ENCODE results near the gene OAS2.

OAS2 gene, protein sequence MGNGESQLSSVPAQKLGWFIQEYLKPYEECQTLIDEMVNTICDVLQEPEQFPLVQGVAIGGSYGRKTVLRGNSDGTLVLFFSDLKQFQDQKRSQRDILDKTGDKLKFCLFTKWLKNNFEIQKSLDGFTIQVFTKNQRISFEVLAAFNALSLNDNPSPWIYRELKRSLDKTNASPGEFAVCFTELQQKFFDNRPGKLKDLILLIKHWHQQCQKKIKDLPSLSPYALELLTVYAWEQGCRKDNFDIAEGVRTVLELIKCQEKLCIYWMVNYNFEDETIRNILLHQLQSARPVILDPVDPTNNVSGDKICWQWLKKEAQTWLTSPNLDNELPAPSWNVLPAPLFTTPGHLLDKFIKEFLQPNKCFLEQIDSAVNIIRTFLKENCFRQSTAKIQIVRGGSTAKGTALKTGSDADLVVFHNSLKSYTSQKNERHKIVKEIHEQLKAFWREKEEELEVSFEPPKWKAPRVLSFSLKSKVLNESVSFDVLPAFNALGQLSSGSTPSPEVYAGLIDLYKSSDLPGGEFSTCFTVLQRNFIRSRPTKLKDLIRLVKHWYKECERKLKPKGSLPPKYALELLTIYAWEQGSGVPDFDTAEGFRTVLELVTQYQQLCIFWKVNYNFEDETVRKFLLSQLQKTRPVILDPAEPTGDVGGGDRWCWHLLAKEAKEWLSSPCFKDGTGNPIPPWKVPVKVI

DNA sequence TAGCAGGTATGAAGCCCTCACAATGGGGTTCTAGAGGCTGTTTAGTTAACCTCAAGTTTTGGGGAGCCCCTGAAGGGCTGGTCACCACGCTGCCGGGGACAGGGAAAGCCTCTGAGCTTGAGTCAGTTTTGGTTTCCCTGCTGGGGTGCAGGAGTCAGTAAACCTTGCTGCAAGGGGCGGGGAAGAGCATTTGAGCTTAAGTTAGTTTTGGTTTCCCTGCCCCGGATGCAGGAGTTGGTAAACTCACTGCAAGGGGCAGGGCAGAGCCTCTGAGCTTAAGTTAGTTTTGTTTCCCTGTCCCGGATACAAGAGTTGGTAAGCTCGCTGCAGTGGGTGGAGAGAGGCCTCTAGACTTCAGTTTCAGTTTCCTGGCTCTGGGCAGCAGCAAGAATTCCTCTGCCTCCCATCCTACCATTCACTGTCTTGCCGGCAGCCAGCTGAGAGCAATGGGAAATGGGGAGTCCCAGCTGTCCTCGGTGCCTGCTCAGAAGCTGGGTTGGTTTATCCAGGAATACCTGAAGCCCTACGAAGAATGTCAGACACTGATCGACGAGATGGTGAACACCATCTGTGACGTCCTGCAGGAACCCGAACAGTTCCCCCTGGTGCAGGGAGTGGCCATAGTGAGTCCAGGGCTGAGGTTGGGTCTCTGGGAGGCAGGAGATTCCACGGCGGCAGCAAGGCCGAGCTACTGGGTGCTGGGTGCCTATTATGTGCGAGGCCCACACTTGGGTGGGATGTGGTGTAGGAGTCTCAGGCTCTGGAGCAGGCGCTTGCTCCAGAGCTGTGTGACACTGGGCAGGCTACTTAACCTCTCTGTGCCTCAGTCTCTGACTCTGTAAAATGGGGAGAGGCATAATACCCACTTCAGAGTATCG, at the start of gene OAS2:
TSS of gene OAS2 (plus strand) at position 357 of the 878 bp plus-strand sequence. CDS start at position 447, 90 bp downstream.
- peak; percentile 78 for DNase-seq (ENCODE audit: extremely low spot score, insufficient read length, low read depth)
- peak; percentile 98 for FAIRE-seq

DNA sequence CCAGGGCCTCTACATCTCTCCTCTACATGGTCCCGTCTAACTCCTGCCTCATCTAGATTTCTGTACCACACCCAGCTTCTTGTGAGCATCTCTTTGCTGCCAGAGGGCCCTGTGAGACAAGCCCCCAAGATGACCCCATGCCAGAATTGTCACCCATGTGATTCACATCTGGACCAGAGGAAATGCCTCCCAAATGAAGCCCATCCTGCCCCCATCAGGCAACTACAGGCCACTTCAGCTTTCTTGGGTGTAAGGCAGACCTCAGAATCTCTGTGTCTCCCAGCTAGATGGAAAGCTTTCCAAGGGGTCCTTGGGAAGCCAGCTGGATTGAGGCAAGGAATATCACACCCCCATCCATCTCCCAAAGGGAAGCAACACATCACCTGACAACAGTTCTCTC, 49.3 kb upstream of the OAS2 start:
- DNase-seq (ENCODE audit: extremely low spot score, insufficient read length, low read depth) (no peak), FAIRE-seq (no peak)

- FAIRE-seq (no peak), DNase-seq (ENCODE audit: extremely low spot score, insufficient read length, low read depth) (no peak)
Observed at GRCh38 chr12:112929715-112930114, 48.6 kb upstream of the OAS2 start.

DNA sequence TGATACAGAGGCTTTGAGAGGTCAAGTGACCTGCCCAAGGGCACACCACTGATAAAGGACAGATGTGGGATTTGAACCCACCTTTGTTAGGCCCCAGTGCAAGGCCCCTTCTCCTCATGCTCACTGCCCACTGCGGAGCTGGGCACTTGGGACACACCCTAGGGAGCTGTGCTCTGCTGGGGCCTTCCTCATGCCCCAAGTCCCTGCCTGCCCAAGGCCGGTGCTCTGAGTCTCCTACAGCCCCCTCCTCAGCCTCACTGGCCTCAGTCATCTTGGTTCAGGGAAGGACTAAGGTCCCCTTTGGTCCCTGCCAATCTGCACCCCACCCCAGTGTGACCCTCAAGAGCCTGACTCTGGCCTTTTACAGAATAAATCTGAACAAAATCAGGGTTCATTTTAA, 48.0 kb upstream of the OAS2 start:
- FAIRE-seq = no peak

DNA sequence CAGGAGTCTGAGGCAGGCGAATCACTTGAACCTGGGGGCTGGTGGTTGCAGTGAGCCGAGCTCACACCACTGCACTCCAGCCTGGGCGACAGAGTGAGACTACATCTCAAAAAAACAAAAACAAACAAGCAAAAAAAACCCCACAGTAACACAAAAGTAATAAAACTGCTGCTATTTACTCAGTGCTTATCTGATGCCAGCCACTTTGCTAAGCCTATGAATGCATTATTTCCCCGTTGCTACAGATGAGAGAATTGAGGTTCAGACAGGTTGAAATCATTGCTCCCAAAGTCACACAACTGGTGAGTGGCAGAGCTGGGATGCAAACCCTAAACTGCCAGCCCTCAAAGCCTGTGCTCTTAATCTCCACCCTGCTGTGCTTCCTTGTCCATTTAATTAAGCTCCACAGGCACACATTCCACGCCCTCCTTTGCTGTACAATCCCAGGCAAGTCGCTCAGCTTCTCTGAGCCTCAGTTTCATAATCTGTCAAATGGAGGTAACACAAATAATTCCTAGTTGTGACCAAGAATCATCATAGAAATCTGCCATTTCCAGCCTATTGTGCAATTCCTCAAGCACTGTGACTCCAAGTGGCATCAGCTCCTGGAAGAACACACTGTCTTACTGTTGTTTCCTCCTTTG, 45.7 kb upstream of the OAS2 start:
- no peak for DNase-seq (ENCODE audit: extremely low spot score, insufficient read length, low read depth)
- no peak for FAIRE-seq

More for the DNA sequence above, 48.0 kb upstream of the OAS2 start:
- DNase-seq (ENCODE audit: extremely low spot score, insufficient read length, low read depth) = no peak

DNA sequence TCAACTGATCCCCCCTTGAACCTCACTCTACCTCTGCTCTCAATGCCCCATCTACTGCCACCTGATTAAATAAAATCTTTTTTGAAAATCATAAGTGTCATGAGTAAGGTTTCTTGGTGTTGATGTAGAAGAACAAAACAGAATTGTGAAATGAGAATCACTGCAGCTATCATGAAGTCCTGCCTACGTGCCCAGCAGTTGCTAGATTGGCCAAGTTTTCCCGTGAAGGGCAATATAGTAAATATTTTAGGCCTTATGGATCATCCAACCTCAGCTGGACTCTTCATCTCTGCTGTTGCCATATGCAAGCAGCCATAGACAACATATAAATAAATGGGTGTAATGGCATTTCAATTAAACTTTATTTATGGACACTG, 45.2 kb upstream of the OAS2 start:
- FAIRE-seq (no peak), DNase-seq (ENCODE audit: extremely low spot score, insufficient read length, low read depth) (no peak)

- no peak for DNase-seq (ENCODE audit: extremely low spot score, insufficient read length, low read depth)
- no peak for FAIRE-seq
Observed at GRCh38 chr12:112936264-112936663, 42.1 kb upstream of the OAS2 start.

- FAIRE-seq = no peak
- DNase-seq (ENCODE audit: extremely low spot score, insufficient read length, low read depth) = no peak
Observed at GRCh38 chr12:112936927-112937326, 41.4 kb upstream of the OAS2 start.

GRCh38 chr12:112937741-112938719, 40.3 kb upstream of the OAS2 start, which contains the start of gene OAS3:
OAS3 (plus strand) TSS chr12:112938474; CDS start chr12:112938531, 57 bp downstream.
- no peak for DNase-seq (ENCODE audit: extremely low spot score, insufficient read length, low read depth)
- FAIRE-seq = peak; percentile 86

- FAIRE-seq (no peak), DNase-seq (ENCODE audit: extremely low spot score, insufficient read length, low read depth) (no peak)
Observed at GRCh38 chr12:112938751-112939150, 39.6 kb upstream of the OAS2 start.

DNA sequence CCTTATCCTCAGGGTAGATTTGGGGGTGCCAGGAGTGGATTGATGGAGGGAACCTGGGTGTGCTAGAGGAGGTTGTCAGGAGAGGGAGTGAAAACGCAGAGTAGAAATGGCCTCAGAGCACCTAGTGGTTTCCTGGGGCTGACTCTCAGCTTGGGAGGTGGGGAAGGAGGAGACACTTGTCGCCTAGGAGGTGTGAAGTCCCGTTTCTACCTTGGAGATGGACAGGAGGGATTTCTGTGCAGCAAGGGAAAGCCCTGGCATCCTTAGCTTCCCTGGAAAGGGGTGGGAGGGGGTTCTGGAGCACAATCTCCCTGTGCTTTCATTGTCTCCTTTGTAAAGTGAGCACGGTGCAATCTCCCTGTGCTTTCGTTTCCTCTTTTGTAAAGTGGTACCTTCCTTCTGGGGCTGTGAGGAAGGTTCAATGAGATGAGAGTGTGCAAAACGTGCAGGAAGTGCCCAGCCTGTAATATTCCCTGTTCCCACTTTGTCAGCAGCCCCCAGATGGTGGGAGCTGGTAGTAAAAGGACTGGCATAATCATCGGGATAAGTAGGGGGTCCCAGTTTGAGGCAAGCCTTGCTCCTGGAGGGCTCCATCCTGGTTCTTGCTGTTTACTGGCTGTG, 38.4 kb upstream of the OAS2 start:
- no peak for DNase-seq (ENCODE audit: extremely low spot score, insufficient read length, low read depth)
- peak; percentile 86 for FAIRE-seq

DNA sequence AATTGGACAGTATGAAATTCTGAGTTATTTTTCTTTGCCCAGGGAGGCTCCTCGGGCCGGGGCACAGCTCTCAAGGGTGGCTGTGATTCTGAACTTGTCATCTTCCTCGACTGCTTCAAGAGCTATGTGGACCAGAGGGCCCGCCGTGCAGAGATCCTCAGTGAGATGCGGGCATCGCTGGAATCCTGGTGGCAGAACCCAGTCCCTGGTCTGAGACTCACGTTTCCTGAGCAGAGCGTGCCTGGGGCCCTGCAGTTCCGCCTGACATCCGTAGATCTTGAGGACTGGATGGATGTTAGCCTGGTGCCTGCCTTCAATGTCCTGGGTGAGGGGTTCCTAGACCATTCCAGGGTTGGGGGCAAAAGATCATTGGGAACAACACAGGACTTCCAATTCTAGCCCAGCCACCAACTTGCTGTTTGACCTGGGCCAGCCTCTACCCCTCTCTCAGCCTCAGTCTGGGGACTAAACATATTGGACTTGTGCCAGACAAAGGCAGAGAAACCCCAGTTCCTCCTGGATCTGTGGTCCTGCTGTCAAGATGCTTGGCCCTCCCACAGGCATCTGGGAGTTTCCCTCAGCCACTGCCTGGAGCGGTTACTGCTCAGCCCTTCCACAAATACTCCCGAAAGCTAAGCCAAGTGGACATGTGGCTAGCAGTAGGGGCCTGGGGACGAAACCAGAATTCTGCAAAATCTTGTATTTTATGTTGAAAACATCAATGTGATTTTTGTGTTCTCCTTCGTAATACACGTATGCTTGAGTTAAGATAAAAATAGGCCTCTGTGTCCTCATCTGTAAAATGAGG, 36.6 kb upstream of the OAS2 start:
- FAIRE-seq = no peak
- DNase-seq (ENCODE audit: extremely low spot score, insufficient read length, low read depth) = no peak

- no peak for FAIRE-seq
Observed at GRCh38 chr12:112942572-112942971, 35.7 kb upstream of the OAS2 start.

GRCh38 chr12:112944024-112944690, 34.2 kb upstream of the OAS2 start:
- FAIRE-seq (no peak), DNase-seq (ENCODE audit: extremely low spot score, insufficient read length, low read depth) (no peak)

More at GRCh38 chr12:112942572-112942971, 35.7 kb upstream of the OAS2 start:
- DNase-seq (ENCODE audit: extremely low spot score, insufficient read length, low read depth) = no peak

DNA sequence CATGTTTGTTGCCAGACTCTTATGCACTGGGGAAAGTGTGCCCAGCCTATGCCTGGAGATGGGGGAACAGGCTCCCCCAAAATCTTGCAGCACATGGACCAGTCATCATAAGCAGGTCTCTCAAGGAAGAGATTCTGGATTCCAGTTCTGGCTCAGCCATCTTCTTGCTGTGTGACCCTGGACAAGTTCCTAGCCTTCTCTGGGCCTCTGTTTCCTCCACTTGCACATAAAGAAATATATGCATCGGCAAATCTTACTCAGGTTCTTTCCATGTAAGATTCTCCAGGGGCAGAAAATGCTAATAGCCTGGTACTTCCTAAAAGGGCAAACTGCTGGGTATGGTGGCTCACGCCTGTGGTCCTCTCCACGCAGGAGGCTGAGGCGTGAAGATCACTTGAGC, 32.8 kb upstream of the OAS2 start:
- DNase-seq (ENCODE audit: extremely low spot score, insufficient read length, low read depth) = no peak
- no peak for FAIRE-seq

GRCh38 chr12:112946236-112947000, 31.9 kb upstream of the OAS2 start:
- FAIRE-seq = no peak

More at GRCh38 chr12:112946236-112947000, 31.9 kb upstream of the OAS2 start:
- no peak for DNase-seq (ENCODE audit: extremely low spot score, insufficient read length, low read depth)

Measured in GM18507 (cell line).